Measurements from ENCODE around the gene ARMC6. TPM values are rescaled to one million over a fixed set of nuclear protein-coding genes. Genes with fewer than 3 reads are reported as not detected.
A peak's percentile ranks its signal among the peaks of the same experiment; 100 is the strongest.

The ARMC6 gene
- total and polyA plus RNA-seq, 4 experiments from 2014 or later, result 11.8 to 25.8 (median 18.2) TPM

- Histone ChIP-seq H3K36me3 (ENCODE audit: insufficient read depth, low read length) (peaks cover 17% of the 10 kb centered on the region), H3K4me3 (ENCODE audit: low read length in 2 of 2) (no peak overlapping the region), H3K9me3 (ENCODE audit: control insufficient read depth in 1 of 2, low read length in 2 of 2) (no peaks in the 10 kb centered on the region), H3K4me1 (ENCODE audit: insufficient read depth, low read length) (peaks cover 2% of the 10 kb centered on the region), H3K27ac (ENCODE audit: low read depth, low read length) (no peak overlapping the region), H3K27me3 (ENCODE audit: insufficient read depth, low read length) (no peaks in the 10 kb centered on the region)
- intact Hi-C loops (cut with micrococcal nuclease), result no loop called here
- no peaks in the 10 kb centered on the region for H3K27me3 Mint-ChIP-seq
- peak overlapping the region in 1 of 7 donors; percentile 44 for H3K27ac Mint-ChIP-seq
- no peak overlapping the region for H3K4me3 Mint-ChIP-seq
- no peaks in the 10 kb centered on the region for H3K9me3 Mint-ChIP-seq
- peaks cover 0 to 7% (median 2%) of the 10 kb centered on the region in 4 donors for H3K4me1 Mint-ChIP-seq
- ChIA-PET POLR2A (ENCODE audit: partially characterized antibody) (no interaction called here), CTCF (ENCODE audit: partially characterized antibody) (interaction anchor here (2.8 kb wide), 1 partner anchor 82 kb away, joined by 13 read pairs; no protein-coding TSS in a partner anchor)
- DNase-seq, result no peak
- H3K36me3 Mint-ChIP-seq, result peaks cover 9 to 15% of the 10 kb centered on the region in 2 donors
Observed at GRCh38 chr19:19057720-19058119, 24.3 kb downstream of the ARMC6 start.

GRCh38 chr19:19059018-19059836, 25.8 kb downstream of the ARMC6 start:
- Mint-ChIP-seq H3K27me3 (no peaks in the 10 kb centered on the region), H3K4me1 (peaks cover 3 to 12% (median 8%) of the 10 kb centered on the region in 4 donors), H3K27ac (peak overlapping the region in 1 of 7 donors; percentile 56), H3K4me3 (no peak overlapping the region), H3K36me3 (peaks cover 6 to 12% of the 10 kb centered on the region in 2 donors), H3K9me3 (no peaks in the 10 kb centered on the region)
- H3K4me1 ChIP-seq (ENCODE audit: insufficient read depth, low read length), result peaks cover 8% of the 10 kb centered on the region
- ChIA-PET CTCF (ENCODE audit: partially characterized antibody) (no interaction called here), POLR2A (ENCODE audit: partially characterized antibody) (no interaction called here)
- intact Hi-C loops (cut with micrococcal nuclease), result no loop called here
- no peak overlapping the region for H3K4me3 ChIP-seq (ENCODE audit: low read length in 2 of 2)
- no peaks in the 10 kb centered on the region for H3K9me3 ChIP-seq (ENCODE audit: control insufficient read depth in 1 of 2, low read length in 2 of 2)
- H3K27ac ChIP-seq (ENCODE audit: low read depth, low read length), result no peak overlapping the region
- H3K36me3 ChIP-seq (ENCODE audit: insufficient read depth, low read length), result peaks cover 12% of the 10 kb centered on the region
- no peaks in the 10 kb centered on the region for H3K27me3 ChIP-seq (ENCODE audit: insufficient read depth, low read length)
- DNase-seq, result no peak

GRCh38 chr19:19059837-19060611, 26.6 kb downstream of the ARMC6 start:
- H3K27ac ChIP-seq (ENCODE audit: low read depth, low read length), result no peak overlapping the region
- H3K4me3 ChIP-seq (ENCODE audit: low read length in 2 of 2), result no peak overlapping the region
- ChIA-PET POLR2A (ENCODE audit: partially characterized antibody) (no interaction called here), CTCF (ENCODE audit: partially characterized antibody) (no interaction called here)
- peaks cover 6 to 12% of the 10 kb centered on the region in 2 donors for H3K36me3 Mint-ChIP-seq
- intact Hi-C loops (cut with micrococcal nuclease), result no loop called here
- peaks cover 8% of the 10 kb centered on the region for H3K4me1 ChIP-seq (ENCODE audit: insufficient read depth, low read length)
- peak overlapping the region in 3 of 7 donors; percentile 7 to 57 (median 18) for H3K27ac Mint-ChIP-seq
- DNase-seq, result no peak
- H3K4me1 Mint-ChIP-seq, result peaks cover 7 to 19% (median 10%) of the 10 kb centered on the region in 4 donors
- H3K36me3 ChIP-seq (ENCODE audit: insufficient read depth, low read length), result peaks cover 5% of the 10 kb centered on the region
- H3K4me3 Mint-ChIP-seq, result no peak overlapping the region
- H3K9me3 Mint-ChIP-seq, result no peaks in the 10 kb centered on the region
- H3K27me3 ChIP-seq (ENCODE audit: insufficient read depth, low read length), result no peaks in the 10 kb centered on the region
- no peaks in the 10 kb centered on the region for H3K27me3 Mint-ChIP-seq
- no peaks in the 10 kb centered on the region for H3K9me3 ChIP-seq (ENCODE audit: control insufficient read depth in 1 of 2, low read length in 2 of 2)

- Histone ChIP-seq H3K4me1 (ENCODE audit: insufficient read depth, low read length) (peaks cover 22% of the 10 kb centered on the region), H3K36me3 (ENCODE audit: insufficient read depth, low read length) (no peaks in the 10 kb centered on the region), H3K27me3 (ENCODE audit: insufficient read depth, low read length) (no peaks in the 10 kb centered on the region), H3K4me3 (ENCODE audit: low read length in 2 of 2) (no peak overlapping the region), H3K9me3 (ENCODE audit: control insufficient read depth in 1 of 2, low read length in 2 of 2) (no peaks in the 10 kb centered on the region), H3K27ac (ENCODE audit: low read depth, low read length) (no peak overlapping the region)
- peaks cover 12 to 30% (median 18%) of the 10 kb centered on the region in 4 donors for H3K4me1 Mint-ChIP-seq
- H3K27me3 Mint-ChIP-seq, result no peaks in the 10 kb centered on the region
- ChIA-PET POLR2A (ENCODE audit: partially characterized antibody) (no interaction called here), CTCF (ENCODE audit: partially characterized antibody) (interaction anchor here (0.6 to 1.0 kb wide), 2 partner anchors 10 to 131 kb away, joined by 3 to 4 read pairs; no protein-coding TSS in a partner anchor)
- H3K36me3 Mint-ChIP-seq, result peaks cover 3 to 10% of the 10 kb centered on the region in 2 donors
- intact Hi-C loops (cut with micrococcal nuclease), result no loop called here
- no peak for DNase-seq
- peak overlapping the region in 1 of 8 donors; percentile 13 for H3K4me3 Mint-ChIP-seq
- H3K9me3 Mint-ChIP-seq, result no peaks in the 10 kb centered on the region
- peak overlapping the region in 2 of 7 donors; percentile 32 to 48 for H3K27ac Mint-ChIP-seq
Observed at GRCh38 chr19:19061506-19061905, 28.1 kb downstream of the ARMC6 start.

GRCh38 chr19:19062454-19063182, 29.2 kb downstream of the ARMC6 start:
- no peaks in the 10 kb centered on the region for H3K36me3 ChIP-seq (ENCODE audit: insufficient read depth, low read length)
- peaks cover 33% of the 10 kb centered on the region for H3K4me1 ChIP-seq (ENCODE audit: insufficient read depth, low read length)
- DNase-seq, result no peak
- peaks cover 17 to 41% (median 26%) of the 10 kb centered on the region in 4 donors for H3K4me1 Mint-ChIP-seq
- H3K27me3 ChIP-seq (ENCODE audit: insufficient read depth, low read length), result no peaks in the 10 kb centered on the region
- H3K4me3 ChIP-seq (ENCODE audit: low read length in 2 of 2), result peak overlapping the region; percentile 21 to 85
- H3K27ac Mint-ChIP-seq, result peak overlapping the region in 6 of 7 donors; percentile 1 to 93 (median 84)
- no peaks in the 10 kb centered on the region for H3K27me3 Mint-ChIP-seq
- H3K9me3 Mint-ChIP-seq, result no peaks in the 10 kb centered on the region
- peak overlapping the region; percentile 78 to 93 (median 88) for H3K4me3 Mint-ChIP-seq
- H3K9me3 ChIP-seq (ENCODE audit: control insufficient read depth in 1 of 2, low read length in 2 of 2), result no peaks in the 10 kb centered on the region
- peak overlapping the region; percentile 57 for H3K27ac ChIP-seq (ENCODE audit: low read depth, low read length)
- peaks cover 3 to 10% of the 10 kb centered on the region in 2 donors for H3K36me3 Mint-ChIP-seq
- POLR2A ChIA-PET (ENCODE audit: partially characterized antibody), result interaction anchor here (0.6 to 2.3 kb wide), 6 partner anchors 8 to 469 kb away, joined by 3 to 12 read pairs (median 3); partner anchors contain the start of genes COPE, DDX49 and NR2C2AP
- CTCF ChIA-PET (ENCODE audit: partially characterized antibody), result interaction anchor here (1.1 to 1.3 kb wide), 2 partner anchors 8 to 42 kb away, joined by 3 read pairs; no protein-coding TSS in a partner anchor
- intact Hi-C loops (cut with micrococcal nuclease), result loop anchor here (1.0 to 2.0 kb wide), 2 partner anchors 29 to 76 kb away; partner anchors contain the start of genes ARMC6, SUGP2 and TMEM161A

GRCh38 chr19:19063183-19064097, 30.0 kb downstream of the ARMC6 start, which contains the start of gene SLC25A42:
Gene SLC25A42, plus strand, starts transcription at chr19:19063994. Its CDS starts 32,131 bp downstream, at chr19:19096125.
- ChIA-PET CTCF (ENCODE audit: partially characterized antibody) (interaction anchor here (1.1 to 1.3 kb wide), 2 partner anchors 9 to 43 kb away, joined by 3 read pairs; no protein-coding TSS in a partner anchor), POLR2A (ENCODE audit: partially characterized antibody) (interaction anchor here (0.9 to 2.3 kb wide), 6 partner anchors 9 to 144 kb away, joined by 3 to 12 read pairs (median 3); partner anchors contain the start of genes COPE, DDX49, NR2C2AP and TMEM161A)
- H3K9me3 Mint-ChIP-seq, result no peaks in the 10 kb centered on the region
- H3K4me3 ChIP-seq (ENCODE audit: low read length in 2 of 2), result peak within 1 kb of the TSS; percentile 83 to 85
- no peaks in the 10 kb centered on the region for H3K27me3 Mint-ChIP-seq
- H3K4me1 ChIP-seq (ENCODE audit: insufficient read depth, low read length), result peaks cover 38% of the 10 kb centered on the region
- peak within 1 kb of the TSS; percentile 84 to 95 (median 91) for H3K4me3 Mint-ChIP-seq
- intact Hi-C loops (cut with micrococcal nuclease), result loop anchor here (1.0 to 2.0 kb wide), 2 partner anchors 30 to 75 kb away; partner anchors contain the start of genes ARMC6, SUGP2 and TMEM161A
- peaks cover 3 to 5% of the 10 kb centered on the region in 2 donors for H3K36me3 Mint-ChIP-seq
- no peaks in the 10 kb centered on the region for H3K27me3 ChIP-seq (ENCODE audit: insufficient read depth, low read length)
- peaks cover 19 to 43% (median 28%) of the 10 kb centered on the region in 4 donors for H3K4me1 Mint-ChIP-seq
- H3K9me3 ChIP-seq (ENCODE audit: control insufficient read depth in 1 of 2, low read length in 2 of 2), result no peaks in the 10 kb centered on the region
- peak within 1 kb of the TSS; percentile 82 to 93 (median 91) for H3K27ac Mint-ChIP-seq
- DNase-seq, result peak; percentile 99 to 100 (median 99)
- no peaks in the 10 kb centered on the region for H3K36me3 ChIP-seq (ENCODE audit: insufficient read depth, low read length)
- peak within 1 kb of the TSS; percentile 57 for H3K27ac ChIP-seq (ENCODE audit: low read depth, low read length)
